Gastrocnemius medialis (tissue), 4 donors: ENCODE results near the gene SMARCA4. TPM values are rescaled to one million over a fixed set of nuclear protein-coding genes. Genes with fewer than 3 reads are reported as not detected.
"Not testable (repeated sequence)": the region's sequence is repeated elsewhere in the genome, so short reads cannot be mapped to it uniquely, and the experiment has no call there.

ENCODE experiments used
- ATAC-seq, 2 donors: fragments of 150-250 bp; one replicate each; pipeline ENCODE4 v1.9.1; 2016
- DNase-seq, 2 donors: peaks; one replicate each; pipeline ENCODE4 v3.0.0-alpha.2; 2019
- H3K27ac ChIP-seq, 4 donors: fragments of 200-600 bp; sonication (generic); 1 replicate in 1 of 4; 2 replicates in 3 of 4; pipeline ENCODE4 v1.5.1; 2016 to 2018; ENCODE audit warnings: mild to moderate bottlenecking in 2 of 4, moderate library complexity in 1 of 4
- H3K27me3 ChIP-seq, 3 donors: fragments of 200-600 bp; sonication (generic) in 2 of 3; 1 replicate in 1 of 3; 2 replicates in 2 of 3; pipeline versions ENCODE4 v1.5.1 to v1.6.0; 2016 to 2019; ENCODE audit warnings: mild to moderate bottlenecking in 1 of 3, moderate library complexity in 1 of 3
- H3K36me3 ChIP-seq, 2 donors: fragments of 200-600 bp; sonication (generic) in 1 of 2; one replicate each; pipeline ENCODE4 v1.5.1; 2017 to 2018
- H3K4me1 ChIP-seq, 2 donors: fragments of 200-600 bp; sonication (generic) in 1 of 2; one replicate each; pipeline ENCODE4 v1.5.1; 2016 to 2017; ENCODE audit warnings: mild to moderate bottlenecking in 2 of 2
- H3K4me3 ChIP-seq, 4 donors: fragments of 200-600 bp; sonication (generic) in 3 of 4; 1 replicate in 1 of 4; 2 replicates in 3 of 4; pipeline ENCODE4 v1.5.1; 2016 to 2019; ENCODE audit warnings: mild to moderate bottlenecking in 2 of 4
- H3K9me3 ChIP-seq, 3 donors: fragments of 200-600 bp; sonication (generic) in 2 of 3; 1 replicate in 1 of 3; 2 replicates in 2 of 3; pipeline ENCODE4 v1.5.1; 2016 to 2019
- POLR2A ChIP-seq, 2 donors: fragments of 450-650 bp; IDR thresholded peaks; one replicate each; pipeline ENCODE4 v1.6.1; 2017; ENCODE audit warnings: antibody characterized with exemption in 2 of 2, mild to moderate bottlenecking in 2 of 2, moderate library complexity in 2 of 2
- in situ Hi-C, 4 donors: fragments of 200-750 bp; cut with MboI; loops; one replicate each; pipeline versions ENCODE4 v1.15.0 to v1.8.0; 2017; ENCODE audit warnings: low sequenced_read_pairs in 4 of 4
- intact Hi-C: fragments of 100-400 bp; cut with DNase I; formaldehyde crosslinking; loops from one replicate; pipeline ENCODE4 v1.15.1; 2023; ENCODE audit warnings: low total_unique reads
- total RNA-seq, 4 donors: library from RNA; depleted of rRNA; stranded (reverse); fragments of >200 nt; gene quantifications; one replicate each; pipeline versions ENCODE4 v1.1.0 to v1.2.3, GENCODE V29; 2016
- TF ChIP-seq, protein P1 (sequence below), 5 experiments: fragments of 450-650 bp in 3 of 5; fragments of 200-600 bp in 2 of 5; sonication (generic) in 2 of 5; IDR thresholded peaks in 4 of 5; conservative IDR thresholded peaks in 1 of 5; 1 replicate in 4 of 5; 2 replicates in 1 of 5; pipeline ENCODE4 v1.5.1; 2016 to 2019; ENCODE audit warnings: antibody characterized with exemption in 5 of 5, mild to moderate bottlenecking in 3 of 5, moderate library complexity in 3 of 5

The SMARCA4 gene
- total RNA-seq, 4 donors from 2014 or later: 24.0 to 72.6 (median 68.7) TPM

DNA sequence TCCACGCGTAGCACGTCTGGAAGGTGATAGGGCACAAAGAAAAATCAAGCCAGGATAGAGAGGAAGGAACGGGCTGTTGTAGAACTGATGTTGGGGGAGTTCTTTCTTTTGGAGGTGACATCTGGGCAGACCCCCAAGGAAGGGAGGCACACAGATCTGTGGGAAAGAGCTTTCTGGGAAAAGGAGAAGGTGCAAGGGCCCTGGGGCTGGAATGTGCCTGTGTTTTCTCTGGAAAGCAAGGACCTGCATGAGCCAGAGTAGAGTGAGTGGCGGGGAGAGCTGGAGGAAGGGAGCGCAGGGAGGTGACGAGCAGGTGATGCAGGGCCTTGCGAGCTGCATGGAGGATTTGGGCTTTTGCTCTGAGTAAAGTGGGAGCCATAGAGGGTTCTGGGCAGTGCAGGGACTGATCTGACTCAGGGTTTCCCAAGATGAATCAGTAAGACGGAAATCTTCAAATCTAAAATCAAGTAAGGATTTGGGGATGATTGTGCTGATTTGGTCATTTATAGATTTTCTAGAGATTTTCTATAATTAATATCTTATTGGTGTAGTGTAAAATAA is 30.8 kb downstream of the SMARCA4 start:
- no peak for ATAC-seq
- no peak for DNase-seq
- H3K27me3 ChIP-seq: no peaks in the 10 kb centered on the region
- intact Hi-C loops (no loop called here), in situ Hi-C loops (no loop called here)
- H3K27ac ChIP-seq: peak overlapping the region in 2 of 4 donors; percentile 45 to 56
- H3K9me3 ChIP-seq: no peaks in the 10 kb centered on the region
- no peak for TF ChIP-seq POLR2A (IDR thresholded peaks at IDR 0.05)
- TF ChIP-seq, protein P1, sequence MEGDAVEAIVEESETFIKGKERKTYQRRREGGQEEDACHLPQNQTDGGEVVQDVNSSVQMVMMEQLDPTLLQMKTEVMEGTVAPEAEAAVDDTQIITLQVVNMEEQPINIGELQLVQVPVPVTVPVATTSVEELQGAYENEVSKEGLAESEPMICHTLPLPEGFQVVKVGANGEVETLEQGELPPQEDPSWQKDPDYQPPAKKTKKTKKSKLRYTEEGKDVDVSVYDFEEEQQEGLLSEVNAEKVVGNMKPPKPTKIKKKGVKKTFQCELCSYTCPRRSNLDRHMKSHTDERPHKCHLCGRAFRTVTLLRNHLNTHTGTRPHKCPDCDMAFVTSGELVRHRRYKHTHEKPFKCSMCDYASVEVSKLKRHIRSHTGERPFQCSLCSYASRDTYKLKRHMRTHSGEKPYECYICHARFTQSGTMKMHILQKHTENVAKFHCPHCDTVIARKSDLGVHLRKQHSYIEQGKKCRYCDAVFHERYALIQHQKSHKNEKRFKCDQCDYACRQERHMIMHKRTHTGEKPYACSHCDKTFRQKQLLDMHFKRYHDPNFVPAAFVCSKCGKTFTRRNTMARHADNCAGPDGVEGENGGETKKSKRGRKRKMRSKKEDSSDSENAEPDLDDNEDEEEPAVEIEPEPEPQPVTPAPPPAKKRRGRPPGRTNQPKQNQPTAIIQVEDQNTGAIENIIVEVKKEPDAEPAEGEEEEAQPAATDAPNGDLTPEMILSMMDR (IDR thresholded peaks at IDR 0.05 in 4 of 5, conservative IDR thresholded peaks at IDR 0.05 in 1 of 5): no peak
- H3K4me3 ChIP-seq: no peak overlapping the region
- H3K36me3 ChIP-seq: peaks cover 0 to 66% of the 10 kb centered on the region in 2 donors
- H3K4me1 ChIP-seq: peaks cover 0 to 3% of the 10 kb centered on the region in 2 donors

GRCh38 chr19:10992174-10992573 is 31.3 kb downstream of the SMARCA4 start:
- H3K27me3 ChIP-seq, H3K4me1 ChIP-seq, H3K9me3 ChIP-seq, intact Hi-C loops, in situ Hi-C loops, H3K4me3 ChIP-seq: not testable (repeated sequence)
- Histone ChIP-seq H3K36me3 (peaks cover 0 to 66% of the 10 kb centered on the region in 2 donors), H3K27ac (peak overlapping the region in 2 of 4 donors; percentile 45 to 56)
- DNase-seq (peak in 1 of 2 donors; percentile 38), ATAC-seq (peak in 1 of 2 donors; percentile 80)

GRCh38 chr19:10995926-10996600 is 35.2 kb downstream of the SMARCA4 start:
- Histone ChIP-seq H3K4me3 (no peak overlapping the region), H3K36me3 (peaks cover 0 to 72% of the 10 kb centered on the region in 2 donors), H3K9me3 (no peaks in the 10 kb centered on the region), H3K27me3 (no peaks in the 10 kb centered on the region), H3K27ac (no peak overlapping the region), H3K4me1 (no peaks in the 10 kb centered on the region)
- DNase-seq (no peak), ATAC-seq (no peak)
- no peak for TF ChIP-seq POLR2A (IDR thresholded peaks at IDR 0.05)
- TF ChIP-seq, protein P1 (IDR thresholded peaks at IDR 0.05 in 4 of 5, conservative IDR thresholded peaks at IDR 0.05 in 1 of 5): no peak
- in situ Hi-C loops (no loop called here), intact Hi-C loops (no loop called here)

GRCh38 chr19:10998045-10998533 is 37.3 kb downstream of the SMARCA4 start:
- Histone ChIP-seq H3K27me3 (no peaks in the 10 kb centered on the region), H3K27ac (peak overlapping the region in 1 of 4 donors; percentile 12), H3K9me3 (no peaks in the 10 kb centered on the region), H3K36me3 (peaks cover 0 to 71% of the 10 kb centered on the region in 2 donors), H3K4me3 (no peak overlapping the region), H3K4me1 (no peaks in the 10 kb centered on the region)
- in situ Hi-C loops (no loop called here), intact Hi-C loops (no loop called here)
- TF ChIP-seq POLR2A (IDR thresholded peaks at IDR 0.05): no peak
- TF ChIP-seq, protein P1 (IDR thresholded peaks at IDR 0.05 in 4 of 5, conservative IDR thresholded peaks at IDR 0.05 in 1 of 5): no peak
- DNase-seq (peak in 1 of 2 donors; percentile 45), ATAC-seq (peak in 1 of 2 donors; percentile 73)

- H3K27me3 ChIP-seq: no peaks in the 10 kb centered on the region
- peaks cover 0 to 77% of the 10 kb centered on the region in 2 donors for H3K36me3 ChIP-seq
- DNase-seq: no peak
- no peak for ATAC-seq
- H3K4me3 ChIP-seq: no peak overlapping the region
- TF ChIP-seq POLR2A (IDR thresholded peaks at IDR 0.05): no peak
- TF ChIP-seq, protein P1 (IDR thresholded peaks at IDR 0.05 in 4 of 5, conservative IDR thresholded peaks at IDR 0.05 in 1 of 5): no peak
- intact Hi-C loops: no loop called here
- in situ Hi-C loops: no loop called here
- no peaks in the 10 kb centered on the region for H3K9me3 ChIP-seq
- H3K4me1 ChIP-seq: no peaks in the 10 kb centered on the region
- H3K27ac ChIP-seq: no peak overlapping the region
Measured at GRCh38 chr19:10998666-10999065, 37.8 kb downstream of the SMARCA4 start.
